SK-N-SH (cell line): ENCODE data around the gene NOP56. TPM values are rescaled to one million over a fixed set of nuclear protein-coding genes. Genes with fewer than 3 reads are reported as not detected.

ENCODE experiments used
- CTCF ChIA-PET: fragments of 300-600, 350-600 bp; formaldehyde crosslinking; extraction: SDS; loops from one replicate; lab custom pipeline; 2021; lab: Yijun Ruan, JAX
- POLR2A ChIA-PET: fragments of 350-600 bp; sonication (Branson Sonifier 250); formaldehyde crosslinking; extraction: SDS; loops from one replicate; lab custom pipeline; 2020; ENCODE audit warnings: antibody characterized with exemption, inconsistent platforms; lab: Yijun Ruan, JAX
- DNase-seq: peaks from one replicate; pipeline ENCODE4 v3.0.0; 2012
- H2AFZ ChIP-seq: fragments of 200-600 bp; sonication (generic); 2 replicates; pipeline ENCODE4 v1.8.1; 2016; ENCODE audit warnings: antibody characterized with exemption, mild to moderate bottlenecking, low read depth
- H3F3A ChIP-seq: fragments of 200-600 bp; sonication (generic); replicated peaks from 2 replicates; pipeline ENCODE3; 2016; ENCODE audit warnings: antibody characterized with exemption, mild to moderate bottlenecking; ENCODE audit not compliant: insufficient read depth
- H3K27ac ChIP-seq, 2 experiments: fragments of 200-500 bp in 1 of 2; fragments of 200-600 bp in 1 of 2; sonication (Bioruptor generic) in 1 of 2; sonication (generic), shearing (Covaris generic) in 1 of 2; 2 replicates each; pipeline versions ENCODE4 v1.5.1 to v1.6.1; 2014 to 2016; ENCODE audit warnings: low read depth in 2 of 2, inconsistent platforms in 1 of 2, low read length in 1 of 2, mild to moderate bottlenecking in 1 of 2, mixed read lengths in 1 of 2
- H3K27me3 ChIP-seq: fragments of 200-600 bp; sonication (generic), shearing (Covaris generic); 2 replicates; pipeline ENCODE4 v1.6.1; 2016; ENCODE audit warnings: mixed run types; ENCODE audit not compliant: insufficient read depth
- H3K36me3 ChIP-seq, 2 experiments: fragments of 200-500 bp in 1 of 2; fragments of 200-600 bp in 1 of 2; sonication (Bioruptor generic) in 1 of 2; sonication (generic) in 1 of 2; replicated peaks in 1 of 2; 2 replicates each; pipeline versions ENCODE3 to v1.5.1; 2014 to 2016; ENCODE audit warnings: low read length in 1 of 2, mild to moderate bottlenecking in 1 of 2; ENCODE audit not compliant: insufficient read depth in 2 of 2, control insufficient read depth in 1 of 2
- H3K4me1 ChIP-seq, 2 experiments: fragments of 200-500 bp in 1 of 2; fragments of 200-600 bp in 1 of 2; sonication (Bioruptor generic) in 1 of 2; sonication (generic), shearing (Covaris generic) in 1 of 2; 2 replicates each; pipeline versions ENCODE4 v1.5.1 to v1.6.1; 2014 to 2016; ENCODE audit warnings: low read depth in 1 of 2, low read length in 1 of 2, mixed run types in 1 of 2; ENCODE audit not compliant: insufficient read depth in 2 of 2, control insufficient read depth in 1 of 2
- H3K4me2 ChIP-seq: fragments of 200-600 bp; sonication (generic), shearing (Covaris generic); 2 replicates; pipeline ENCODE4 v1.6.1; 2017; ENCODE audit warnings: mixed run types
- H3K4me3 ChIP-seq, 2 experiments: fragments of 200-500 bp in 1 of 2; fragments of 200-600 bp in 1 of 2; sonication (Bioruptor generic) in 1 of 2; sonication (generic), shearing (Covaris generic) in 1 of 2; 2 replicates each; pipeline versions ENCODE4 v1.5.1 to v1.8.1; 2014 to 2016; ENCODE audit warnings: low read depth in 2 of 2, inconsistent platforms in 1 of 2, low read length in 1 of 2, mild to moderate bottlenecking in 1 of 2, mixed read lengths in 1 of 2, moderate library complexity in 1 of 2
- H3K79me2 ChIP-seq: fragments of 200-600 bp; sonication (generic); 2 replicates; pipeline ENCODE4 v1.8.1; 2017; ENCODE audit warnings: mild to moderate bottlenecking; ENCODE audit not compliant: insufficient read depth
- H3K9ac ChIP-seq: fragments of 200-600 bp; sonication (generic); 2 replicates; pipeline ENCODE4 v1.6.1; 2017; ENCODE audit warnings: mixed run types
- H3K9me2 ChIP-seq: fragments of 200-600 bp; sonication (generic); 2 replicates; pipeline ENCODE4 v1.6.1; 2017; ENCODE audit warnings: mixed run types
- H3K9me3 ChIP-seq: fragments of 200-600 bp; sonication (generic); 2 replicates; pipeline ENCODE4 v1.6.1; 2017; ENCODE audit warnings: mixed run types, mild to moderate bottlenecking, moderate library complexity
- H4K20me1 ChIP-seq: fragments of 200-600 bp; sonication (generic); 2 replicates; pipeline ENCODE4 v1.6.1; 2017; ENCODE audit warnings: mild to moderate bottlenecking, mixed run types; ENCODE audit not compliant: insufficient read depth
- ELF1 ChIP-seq: IDR thresholded peaks from 2 replicates; pipeline ENCODE4 v1.4.0; 2012
- EP300 ChIP-seq, 2 experiments: IDR thresholded peaks; 2 replicates each; pipeline versions ENCODE4 v1.4.0 to v1.6.1; 2012; ENCODE audit warnings: borderline replicate concordance in 1 of 2, low read depth in 1 of 2, low read length in 1 of 2
- FOSL2 ChIP-seq: IDR thresholded peaks from 2 replicates; pipeline ENCODE4 v1.4.0; 2012; ENCODE audit warnings: low read depth, mild to moderate bottlenecking, moderate library complexity, borderline replicate concordance
- FOXJ3 ChIP-seq: sonication (generic); formaldehyde crosslinking; IDR thresholded peaks from 2 replicates; pipeline ENCODE4 v1.5.1; 2020; ENCODE audit warnings: mild to moderate bottlenecking, missing genetic modification reagents
- GABPA ChIP-seq: IDR thresholded peaks from 2 replicates; pipeline ENCODE4 v1.4.0; 2012; ENCODE audit warnings: low read depth, mild to moderate bottlenecking
- GATA2 ChIP-seq: sonication (generic); formaldehyde crosslinking; IDR thresholded peaks from 2 replicates; pipeline ENCODE4 v1.5.0; 2020; ENCODE audit warnings: mild to moderate bottlenecking, missing genetic modification reagents
- JUND ChIP-seq: IDR thresholded peaks from 2 replicates; pipeline ENCODE4 v1.4.0; 2012
- MEF2A ChIP-seq: IDR thresholded peaks from 2 replicates; pipeline ENCODE4 v1.4.0; 2012; ENCODE audit warnings: low read depth, borderline replicate concordance
- MXI1 ChIP-seq: IDR thresholded peaks from 2 replicates; pipeline ENCODE4 v1.6.1; 2012; ENCODE audit warnings: mild to moderate bottlenecking, low read depth, low read length, improper control_type of control experiment
- NFIC ChIP-seq: IDR thresholded peaks from 2 replicates; pipeline ENCODE4 v1.4.0; 2012; ENCODE audit warnings: borderline replicate concordance
- POLR2AphosphoS5 ChIP-seq: IDR thresholded peaks from 2 replicates; pipeline ENCODE4 v1.6.1; 2012; ENCODE audit warnings: low read depth, low read length
- RAD21 ChIP-seq: IDR thresholded peaks from 2 replicates; pipeline ENCODE4 v1.6.1; 2012; ENCODE audit warnings: mild to moderate bottlenecking, low read length
- RXRA ChIP-seq: IDR thresholded peaks from 2 replicates; pipeline ENCODE4 v1.4.0; 2012; ENCODE audit warnings: low read depth, mild to moderate bottlenecking, borderline replicate concordance
- SIN3A ChIP-seq: IDR thresholded peaks from 2 replicates; pipeline ENCODE4 v1.6.1; 2012; ENCODE audit warnings: low read depth, mild to moderate bottlenecking, low read length, moderate library complexity, borderline replicate concordance
- TEAD4 ChIP-seq: IDR thresholded peaks from 2 replicates; pipeline ENCODE4 v1.4.0; 2012; ENCODE audit warnings: mild to moderate bottlenecking, borderline replicate concordance; ENCODE audit not compliant: insufficient read depth
- YY1 ChIP-seq: IDR thresholded peaks from 2 replicates; pipeline ENCODE4 v1.4.0; 2012; ENCODE audit warnings: low read depth, mild to moderate bottlenecking
- WGBS: methylation state at CpG from one replicate; pipeline ENCODE4 v1.1.6; 2017; ENCODE audit warnings: low lambda C conversion rate; 5-methylcytosine and 5-hydroxymethylcytosine counted together
- polyA plus RNA-seq, 3 experiments: library from polyadenylated mRNA; depleted of rRNA; stranded (reverse); fragments of >200 nt; gene quantifications; 2 replicates each; pipeline ENCODE4 v1.2.3, GENCODE V29; 2012
- TF ChIP-seq, protein P1 (sequence below): fragments of 150-350 bp; IDR thresholded peaks from 2 replicates; pipeline ENCODE4 v1.6.1; 2017; ENCODE audit warnings: antibody characterized with exemption, low read length, low read depth, borderline replicate concordance
- TF ChIP-seq, protein P2 (sequence below): IDR thresholded peaks from 2 replicates; pipeline ENCODE4 v1.4.0; 2012; ENCODE audit warnings: low read depth
- TF ChIP-seq, protein P3 (sequence below): fragments of 150-350 bp; IDR thresholded peaks from 2 replicates; pipeline ENCODE4 v1.6.1; 2016; ENCODE audit warnings: mild to moderate bottlenecking, low read depth, low read length

The NOP56 gene
- polyA plus RNA-seq, 1 of the 3 experiments (the other 2 are of a cell fraction), result 158 TPM

DNA sequence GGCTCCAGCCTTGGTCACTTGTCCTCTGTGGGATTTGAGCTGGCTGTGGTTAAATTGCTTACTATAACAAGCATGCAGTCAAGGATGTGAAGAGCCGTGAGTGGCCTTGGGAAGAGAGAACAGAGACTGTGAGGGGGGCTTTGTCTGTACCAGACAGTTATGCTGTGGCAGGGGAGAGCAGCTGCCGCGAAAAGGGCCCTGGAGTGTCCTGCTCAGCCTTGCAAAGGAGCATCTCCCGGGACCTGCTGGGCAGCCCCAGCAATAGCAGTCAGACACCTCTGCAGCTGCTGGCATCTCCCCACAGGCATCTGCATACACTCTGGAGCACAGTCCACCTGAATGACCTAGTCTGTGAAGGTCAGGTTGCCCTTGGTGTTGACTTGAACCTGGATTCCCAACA, 46.5 kb downstream of the NOP56 start:
- Histone ChIP-seq H3K27me3 (no peaks in the 10 kb centered on the region), H3F3A (no peaks in the 10 kb centered on the region), H3K9ac (no peak overlapping the region), H3K4me3 (no peak overlapping the region), H3K9me3 (no peaks in the 10 kb centered on the region), H3K9me2 (no peaks in the 10 kb centered on the region), H3K36me3 (no peaks in the 10 kb centered on the region), H3K4me2 (no peak overlapping the region), H3K4me1 (peaks cover 0 to 37% of the 10 kb centered on the region in 2 experiments; a peak in 1 of 4 replicates), H3K27ac (no peak overlapping the region), H2AFZ (no peak overlapping the region), H4K20me1 (peaks cover 7% of the 10 kb centered on the region; the same call in 1 of the 2 replicates), H3K79me2 (no peaks in the 10 kb centered on the region; the same call in 1 of the 2 replicates)
- TF ChIP-seq MEF2A (no peak), SIN3A (no peak), GATA2 (CRISPR knock-in tag) (no peak), GABPA (no peak), JUND (no peak), FOXJ3 (CRISPR knock-in tag) (no peak), FOSL2 (no peak), ELF1 (no peak), POLR2AphosphoS5 (no peak), RXRA (no peak), RAD21 (no peak), TEAD4 (no peak), MXI1 (no peak), NFIC (no peak), YY1 (no peak), EP300 (IDR thresholded peaks at IDR 0.05; ENCODE audit: borderline replicate concordance in 1 of 2, low read depth in 1 of 2, low read length in 1 of 2) (no peak)
- TF ChIP-seq, protein P1, sequence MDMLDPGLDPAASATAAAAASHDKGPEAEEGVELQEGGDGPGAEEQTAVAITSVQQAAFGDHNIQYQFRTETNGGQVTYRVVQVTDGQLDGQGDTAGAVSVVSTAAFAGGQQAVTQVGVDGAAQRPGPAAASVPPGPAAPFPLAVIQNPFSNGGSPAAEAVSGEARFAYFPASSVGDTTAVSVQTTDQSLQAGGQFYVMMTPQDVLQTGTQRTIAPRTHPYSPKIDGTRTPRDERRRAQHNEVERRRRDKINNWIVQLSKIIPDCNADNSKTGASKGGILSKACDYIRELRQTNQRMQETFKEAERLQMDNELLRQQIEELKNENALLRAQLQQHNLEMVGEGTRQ, result no peak
- TF ChIP-seq, protein P2, sequence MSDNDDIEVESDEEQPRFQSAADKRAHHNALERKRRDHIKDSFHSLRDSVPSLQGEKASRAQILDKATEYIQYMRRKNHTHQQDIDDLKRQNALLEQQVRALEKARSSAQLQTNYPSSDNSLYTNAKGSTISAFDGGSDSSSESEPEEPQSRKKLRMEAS, result no peak
- TF ChIP-seq, protein P3, sequence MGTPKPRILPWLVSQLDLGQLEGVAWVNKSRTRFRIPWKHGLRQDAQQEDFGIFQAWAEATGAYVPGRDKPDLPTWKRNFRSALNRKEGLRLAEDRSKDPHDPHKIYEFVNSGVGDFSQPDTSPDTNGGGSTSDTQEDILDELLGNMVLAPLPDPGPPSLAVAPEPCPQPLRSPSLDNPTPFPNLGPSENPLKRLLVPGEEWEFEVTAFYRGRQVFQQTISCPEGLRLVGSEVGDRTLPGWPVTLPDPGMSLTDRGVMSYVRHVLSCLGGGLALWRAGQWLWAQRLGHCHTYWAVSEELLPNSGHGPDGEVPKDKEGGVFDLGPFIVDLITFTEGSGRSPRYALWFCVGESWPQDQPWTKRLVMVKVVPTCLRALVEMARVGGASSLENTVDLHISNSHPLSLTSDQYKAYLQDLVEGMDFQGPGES, result no peak
- 51% methylated on average over 4 of the region's 4 CpGs for WGBS
- DNase-seq, result no peak
- POLR2A ChIA-PET, result no interaction called here
- CTCF ChIA-PET, result interaction anchor here (1.1 to 1.4 kb wide), 2 partner anchors 10 to 153 kb away, joined by 3 to 6 read pairs; no protein-coding TSS in a partner anchor
